ENCODE results near the gene SEC61A2. TPM values are rescaled to one million over a fixed set of nuclear protein-coding genes. Genes with fewer than 3 reads are reported as not detected.
A peak's percentile ranks its signal among the peaks of the same experiment; 100 is the strongest.

Gene SEC61A2
- total and polyA plus RNA-seq, 4 donors: 3.8 to 8.8 (median 6.2) TPM

DNA sequence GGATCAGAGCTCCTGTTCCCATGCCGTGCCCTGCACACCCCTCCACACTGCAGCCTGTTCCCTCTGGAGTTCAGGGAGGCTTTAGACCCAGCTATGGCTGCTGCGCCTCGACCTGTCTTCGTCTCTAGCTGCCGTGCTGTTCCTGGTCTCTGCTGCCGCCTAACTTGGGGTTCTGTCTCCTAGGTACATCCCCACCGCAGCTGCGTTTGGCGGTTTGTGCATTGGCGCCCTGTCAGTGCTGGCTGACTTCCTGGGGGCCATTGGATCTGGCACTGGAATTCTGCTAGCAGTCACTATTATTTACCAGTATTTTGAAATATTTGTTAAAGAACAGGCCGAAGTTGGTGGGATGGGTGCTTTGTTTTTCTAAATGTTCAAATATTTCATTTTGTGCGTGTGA, 34.6 kb downstream of the SEC61A2 start:
- no peaks in the 10 kb centered on the region for H3K9me3 ChIP-seq (ENCODE audit: control insufficient read depth in 4 of 4, low read length in 3 of 4)
- peak overlapping the region in 1 of 2 donors; percentile 43 for H3K9ac ChIP-seq (ENCODE audit: low read depth in 1 of 2, low read length in 2 of 2)
- peaks cover 11 to 31% (median 20%) of the 10 kb centered on the region in 4 donors for H3K36me3 ChIP-seq (ENCODE audit: control insufficient read depth in 4 of 4, insufficient read depth in 3 of 4, low read depth in 1 of 4, low read length in 3 of 4)
- peak overlapping the region; percentile 63 to 66 for H3K27ac ChIP-seq (ENCODE audit: low read depth in 1 of 2, low read length in 2 of 2)
- no peak for DNase-seq (ENCODE audit: low spot score)
- H3K4me3 ChIP-seq (ENCODE audit: low read depth in 1 of 3, low read length in 3 of 3): peak overlapping the region in 1 of 3 donors; percentile 34
- TF ChIP-seq MAX (IDR thresholded peaks at IDR 0.05) (no peak), ATF3 (IDR thresholded peaks at IDR 0.05) (no peak), HNF4A (conservative IDR thresholded peaks at IDR 0.05) (peak; percentile 35 to 55), FOXA2 (IDR thresholded peaks at IDR 0.05) (no peak), RAD21 (IDR thresholded peaks at IDR 0.05) (peak in 1 of 2 donors; percentile 64), GABPA (IDR thresholded peaks at IDR 0.05 in 1 of 2, conservative IDR thresholded peaks at IDR 0.05 in 1 of 2) (peak in 1 of 2 donors; percentile 15), HNF4G (IDR thresholded peaks at IDR 0.05) (no peak), JUND (IDR thresholded peaks at IDR 0.05) (peak; percentile 10 to 47), FOXA1 (IDR thresholded peaks at IDR 0.05) (no peak), TAF1 (conservative IDR thresholded peaks at IDR 0.05) (no peak), YY1 (IDR thresholded peaks at IDR 0.05) (peak; percentile 95), EGR1 (IDR thresholded peaks at IDR 0.05; ENCODE audit: low read depth in 2 of 2) (no peak), RXRA (IDR thresholded peaks at IDR 0.05) (peak in 1 of 2 donors; percentile 68), CTCF (IDR thresholded peaks at IDR 0.05; ENCODE audit: low read depth, low read length, missing input control) (no peak), NR2F2 (IDR thresholded peaks at IDR 0.05) (no peak), SP1 (IDR thresholded peaks at IDR 0.05) (peak; percentile 28), REST (IDR thresholded peaks at IDR 0.05) (no peak)
- TF ChIP-seq, protein P1, sequence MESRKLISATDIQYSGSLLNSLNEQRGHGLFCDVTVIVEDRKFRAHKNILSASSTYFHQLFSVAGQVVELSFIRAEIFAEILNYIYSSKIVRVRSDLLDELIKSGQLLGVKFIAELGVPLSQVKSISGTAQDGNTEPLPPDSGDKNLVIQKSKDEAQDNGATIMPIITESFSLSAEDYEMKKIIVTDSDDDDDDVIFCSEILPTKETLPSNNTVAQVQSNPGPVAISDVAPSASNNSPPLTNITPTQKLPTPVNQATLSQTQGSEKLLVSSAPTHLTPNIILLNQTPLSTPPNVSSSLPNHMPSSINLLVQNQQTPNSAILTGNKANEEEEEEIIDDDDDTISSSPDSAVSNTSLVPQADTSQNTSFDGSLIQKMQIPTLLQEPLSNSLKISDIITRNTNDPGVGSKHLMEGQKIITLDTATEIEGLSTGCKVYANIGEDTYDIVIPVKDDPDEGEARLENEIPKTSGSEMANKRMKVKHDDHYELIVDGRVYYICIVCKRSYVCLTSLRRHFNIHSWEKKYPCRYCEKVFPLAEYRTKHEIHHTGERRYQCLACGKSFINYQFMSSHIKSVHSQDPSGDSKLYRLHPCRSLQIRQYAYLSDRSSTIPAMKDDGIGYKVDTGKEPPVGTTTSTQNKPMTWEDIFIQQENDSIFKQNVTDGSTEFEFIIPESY (IDR thresholded peaks at IDR 0.05): peak; percentile 47
- peaks cover 1 to 28% (median 25%) of the 10 kb centered on the region in 4 donors for H3K4me1 ChIP-seq (ENCODE audit: control insufficient read depth in 4 of 4, insufficient read depth in 4 of 4, low read length in 3 of 4)
- 42% methylated on average over 12 of the region's 12 CpGs for WGBS
- H3K27me3 ChIP-seq (ENCODE audit: control insufficient read depth in 4 of 4, insufficient read depth in 4 of 4, low read length in 3 of 4): no peaks in the 10 kb centered on the region
